Kasumi-1 (cell line): Measurements from ENCODE around the gene PNMT.

Experiments used
- DNase-seq, 2 experiments: peaks; one replicate each; lab custom pipeline; 2025; lab: John Stamatoyannopoulos, UW

The PNMT gene

GRCh38 chr17:39633570-39634183 is 34.6 kb upstream of the PNMT start:
- no peak for DNase-seq

- DNase-seq, result peak; percentile 59 to 75
Observed at GRCh38 chr17:39634384-39634871, 33.8 kb upstream of the PNMT start.

GRCh38 chr17:39635614-39636176 is 32.6 kb upstream of the PNMT start:
- no peak for DNase-seq

GRCh38 chr17:39636587-39636926 is 31.7 kb upstream of the PNMT start:
- DNase-seq, result no peak

- peak; percentile 71 to 72 for DNase-seq
Observed at GRCh38 chr17:39636927-39637736, 31.1 kb upstream of the PNMT start, which contains the start of gene STARD3. Gene STARD3, plus strand, starts transcription at chr17:39637144. Its CDS starts 16,388 bp downstream, at chr17:39653532.

- DNase-seq, result no peak
Observed at GRCh38 chr17:39638317-39638716, 29.9 kb upstream of the PNMT start.

- DNase-seq, result no peak
Observed at GRCh38 chr17:39639043-39639442, 29.2 kb upstream of the PNMT start.

GRCh38 chr17:39639566-39640458 is 28.4 kb upstream of the PNMT start:
- DNase-seq, result no peak

- no peak for DNase-seq
Observed at GRCh38 chr17:39640591-39641031, 27.6 kb upstream of the PNMT start.

- DNase-seq, result no peak
Observed at GRCh38 chr17:39641097-39641496, 27.2 kb upstream of the PNMT start.

- DNase-seq, result no peak
Observed at GRCh38 chr17:39641883-39642282, 26.4 kb upstream of the PNMT start.

GRCh38 chr17:39642291-39643074 is 25.8 kb upstream of the PNMT start:
- no peak for DNase-seq

GRCh38 chr17:39643271-39643670 is 25.0 kb upstream of the PNMT start:
- no peak for DNase-seq

- no peak for DNase-seq
Observed at GRCh38 chr17:39647256-39647655, 21.0 kb upstream of the PNMT start.

- peak; percentile 35 to 46 for DNase-seq
Observed at GRCh38 chr17:39648616-39649366, 19.5 kb upstream of the PNMT start.

- DNase-seq, result no peak
Observed at GRCh38 chr17:39650121-39650579, 18.1 kb upstream of the PNMT start.

- no peak for DNase-seq
Observed at GRCh38 chr17:39651923-39652586, 16.2 kb upstream of the PNMT start.

GRCh38 chr17:39652587-39653315 is 15.5 kb upstream of the PNMT start:
- DNase-seq, result no peak

GRCh38 chr17:39653316-39653661 is 15.0 kb upstream of the PNMT start:
- DNase-seq, result no peak
